GM12878 (cell line): ENCODE results near the gene SLC22A31. TPM values are rescaled to one million over a fixed set of nuclear protein-coding genes. Genes with fewer than 3 reads are reported as not detected.

Experiments
- BCL11A ChIP-seq: IDR thresholded peaks from 2 replicates; pipeline ENCODE4 v1.6.1; 2011; ENCODE audit warnings: low read depth, low read length
- BHLHE40 ChIP-seq, 2 experiments: fragments of 450-650 bp in 1 of 2; IDR thresholded peaks; 2 replicates each; pipeline ENCODE4 v1.6.1; 2011 to 2017; ENCODE audit warnings: low read depth in 2 of 2, borderline replicate concordance in 1 of 2, improper control_type of control experiment in 1 of 2, low read length in 1 of 2, mild to moderate bottlenecking in 1 of 2
- CREB1 ChIP-seq: IDR thresholded peaks from 2 replicates; pipeline ENCODE4 v1.6.1; 2012; ENCODE audit warnings: low read depth, mild to moderate bottlenecking, inconsistent platforms
- DPF2 ChIP-seq: fragments of 450-650 bp; IDR thresholded peaks from 2 replicates; pipeline ENCODE4 v1.6.1; 2017; ENCODE audit warnings: mild to moderate bottlenecking
- EGR1 ChIP-seq, 2 experiments: IDR thresholded peaks; 1 replicate in 1 of 2; 2 replicates in 1 of 2; pipeline ENCODE4 v1.6.1; 2011 to 2012; ENCODE audit warnings: low read depth in 2 of 2, low read length in 2 of 2, borderline replicate concordance in 1 of 2, mild to moderate bottlenecking in 1 of 2, moderate library complexity in 1 of 2
- FOXM1 ChIP-seq: IDR thresholded peaks from 2 replicates; pipeline ENCODE4 v1.6.1; 2012; ENCODE audit warnings: low read depth, mild to moderate bottlenecking, inconsistent platforms, low read length, moderate library complexity
- PAX5 ChIP-seq: IDR thresholded peaks from 2 replicates; pipeline ENCODE4 v1.6.1; 2011; ENCODE audit warnings: low read depth, low read length, borderline replicate concordance
- SP1 ChIP-seq: IDR thresholded peaks from one replicate; pipeline ENCODE4 v1.6.1; 2011; ENCODE audit warnings: low read depth, low read length
- polyA plus RNA-seq, 11 experiments: library from polyadenylated mRNA; depleted of rRNA in 4 of 11; unstranded in 6 of 11; stranded (reverse) in 5 of 11; fragments of >200 nt; fragmentation: Nextera tagmentation in 4 of 11; fragmentation: Illumina TruSeq in 1 of 11; extraction: Ambion mirVana in 4 of 11; extraction: Trizol in 1 of 11; gene quantifications; 1 replicate in 1 of 11; 2 replicates in 10 of 11; pipeline versions ENCODE4 v1.2.1 to v1.2.3, GENCODE V29; 2011 to 2016; ENCODE audit warnings: inconsistent platforms in 2 of 11, missing spikeins in 2 of 11, low read depth in 1 of 11
- total RNA-seq, 4 experiments: library from RNA; depleted of rRNA in 3 of 4; stranded (reverse); fragments of >200 nt in 3 of 4; fragmentation: Illumina TruSeq in 1 of 4; extraction: Trizol in 1 of 4; gene quantifications; 2 replicates each; pipeline versions ENCODE4 v1.2.1 to v1.2.3, GENCODE V29; 2013 to 2021
- TF ChIP-seq, protein P1 (sequence below): IDR thresholded peaks from 2 replicates; pipeline ENCODE4 v1.6.1; 2011; ENCODE audit warnings: mild to moderate bottlenecking, low read depth, low read length, moderate library complexity; ENCODE audit not compliant: insufficient replicate concordance
- TF ChIP-seq, protein P2 (sequence below): IDR thresholded peaks from 2 replicates; pipeline ENCODE4 v1.6.1; 2012; ENCODE audit warnings: improper control_type of control experiment, low read depth, low read length; ENCODE audit not compliant: insufficient replicate concordance

Gene SLC22A31
- total and polyA plus RNA-seq, 10 of the 15 experiments (the other 5 are each of a cell fraction or from before 2014, with no cell fraction given): 0.13 to 0.24 (median 0.23) TPM; not detected in 7

DNA sequence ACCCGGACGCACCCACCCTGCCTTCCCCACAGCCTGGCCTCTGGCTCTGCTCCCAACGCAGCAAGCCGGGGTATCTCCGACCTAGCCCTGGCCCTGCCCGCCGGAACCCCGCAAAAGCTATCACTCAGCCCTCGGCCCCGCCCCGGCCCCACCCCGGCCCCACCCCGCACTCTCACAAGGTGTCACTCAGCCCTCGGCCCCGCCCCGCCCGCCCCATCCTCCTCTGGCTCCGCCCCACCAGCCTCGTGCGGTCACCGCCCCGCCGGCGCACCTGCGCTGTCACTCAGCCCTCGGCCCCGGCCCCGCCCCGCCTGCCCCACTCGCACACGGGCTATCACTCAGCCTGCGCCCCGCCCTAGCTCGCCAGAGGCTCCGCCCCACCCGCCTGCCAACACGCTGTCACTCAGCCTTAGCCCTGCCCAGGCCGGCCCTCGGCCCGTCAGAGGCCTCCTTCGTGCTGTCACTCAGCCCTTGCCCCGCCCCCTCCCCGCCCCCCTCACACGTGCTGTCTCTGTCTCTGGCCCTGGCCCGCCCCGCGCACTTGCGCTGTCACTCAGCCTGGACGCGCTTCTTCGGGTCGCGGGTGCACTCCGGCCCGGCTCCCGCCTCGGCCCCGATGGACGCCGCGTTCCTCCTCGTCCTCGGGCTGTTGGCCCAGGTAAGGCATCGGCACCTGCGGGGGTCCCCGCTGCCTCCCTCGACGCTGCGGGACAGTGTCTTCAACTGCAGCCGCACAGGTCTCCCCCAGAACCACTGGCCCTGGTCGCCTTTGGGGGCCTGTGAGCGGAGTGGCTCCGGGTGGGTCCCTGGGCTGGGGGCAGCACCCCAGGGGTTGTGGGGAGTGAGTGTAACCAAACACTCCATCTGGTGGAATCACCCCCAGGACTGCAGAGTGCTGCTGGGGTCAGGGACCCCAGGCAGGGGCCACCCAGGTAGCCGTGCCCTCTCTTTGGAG lies 28.8 kb downstream of the SLC22A31 start, which contains the start of gene CDH15 (continued):
- TF ChIP-seq, protein P1, sequence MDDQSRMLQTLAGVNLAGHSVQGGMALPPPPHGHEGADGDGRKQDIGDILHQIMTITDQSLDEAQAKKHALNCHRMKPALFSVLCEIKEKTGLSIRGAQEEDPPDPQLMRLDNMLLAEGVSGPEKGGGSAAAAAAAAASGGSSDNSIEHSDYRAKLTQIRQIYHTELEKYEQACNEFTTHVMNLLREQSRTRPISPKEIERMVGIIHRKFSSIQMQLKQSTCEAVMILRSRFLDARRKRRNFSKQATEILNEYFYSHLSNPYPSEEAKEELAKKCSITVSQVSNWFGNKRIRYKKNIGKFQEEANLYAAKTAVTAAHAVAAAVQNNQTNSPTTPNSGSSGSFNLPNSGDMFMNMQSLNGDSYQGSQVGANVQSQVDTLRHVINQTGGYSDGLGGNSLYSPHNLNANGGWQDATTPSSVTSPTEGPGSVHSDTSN: peak; percentile 94
- TF ChIP-seq SP1 (peak; percentile 81), DPF2 (peak; percentile 62), PAX5 (peak; percentile 23; the same call in 1 of the 2 replicates), BHLHE40 (IDR thresholded peaks at IDR 0.05; ENCODE audit: borderline replicate concordance in 1 of 2, low read depth in 2 of 2, low read length in 1 of 2) (peak; percentile 92 to 94), EGR1 (IDR thresholded peaks at IDR 0.05; ENCODE audit: borderline replicate concordance in 1 of 2, low read depth in 2 of 2, low read length in 2 of 2) (peak in 1 of 2 experiments; percentile 72; a peak in 2 of 3 replicates), BCL11A (no peak), CREB1 (0 out of 2 replicates have a peak, but pooled peaks have one; percentile 35), FOXM1 (no peak)
- TF ChIP-seq, protein P2, sequence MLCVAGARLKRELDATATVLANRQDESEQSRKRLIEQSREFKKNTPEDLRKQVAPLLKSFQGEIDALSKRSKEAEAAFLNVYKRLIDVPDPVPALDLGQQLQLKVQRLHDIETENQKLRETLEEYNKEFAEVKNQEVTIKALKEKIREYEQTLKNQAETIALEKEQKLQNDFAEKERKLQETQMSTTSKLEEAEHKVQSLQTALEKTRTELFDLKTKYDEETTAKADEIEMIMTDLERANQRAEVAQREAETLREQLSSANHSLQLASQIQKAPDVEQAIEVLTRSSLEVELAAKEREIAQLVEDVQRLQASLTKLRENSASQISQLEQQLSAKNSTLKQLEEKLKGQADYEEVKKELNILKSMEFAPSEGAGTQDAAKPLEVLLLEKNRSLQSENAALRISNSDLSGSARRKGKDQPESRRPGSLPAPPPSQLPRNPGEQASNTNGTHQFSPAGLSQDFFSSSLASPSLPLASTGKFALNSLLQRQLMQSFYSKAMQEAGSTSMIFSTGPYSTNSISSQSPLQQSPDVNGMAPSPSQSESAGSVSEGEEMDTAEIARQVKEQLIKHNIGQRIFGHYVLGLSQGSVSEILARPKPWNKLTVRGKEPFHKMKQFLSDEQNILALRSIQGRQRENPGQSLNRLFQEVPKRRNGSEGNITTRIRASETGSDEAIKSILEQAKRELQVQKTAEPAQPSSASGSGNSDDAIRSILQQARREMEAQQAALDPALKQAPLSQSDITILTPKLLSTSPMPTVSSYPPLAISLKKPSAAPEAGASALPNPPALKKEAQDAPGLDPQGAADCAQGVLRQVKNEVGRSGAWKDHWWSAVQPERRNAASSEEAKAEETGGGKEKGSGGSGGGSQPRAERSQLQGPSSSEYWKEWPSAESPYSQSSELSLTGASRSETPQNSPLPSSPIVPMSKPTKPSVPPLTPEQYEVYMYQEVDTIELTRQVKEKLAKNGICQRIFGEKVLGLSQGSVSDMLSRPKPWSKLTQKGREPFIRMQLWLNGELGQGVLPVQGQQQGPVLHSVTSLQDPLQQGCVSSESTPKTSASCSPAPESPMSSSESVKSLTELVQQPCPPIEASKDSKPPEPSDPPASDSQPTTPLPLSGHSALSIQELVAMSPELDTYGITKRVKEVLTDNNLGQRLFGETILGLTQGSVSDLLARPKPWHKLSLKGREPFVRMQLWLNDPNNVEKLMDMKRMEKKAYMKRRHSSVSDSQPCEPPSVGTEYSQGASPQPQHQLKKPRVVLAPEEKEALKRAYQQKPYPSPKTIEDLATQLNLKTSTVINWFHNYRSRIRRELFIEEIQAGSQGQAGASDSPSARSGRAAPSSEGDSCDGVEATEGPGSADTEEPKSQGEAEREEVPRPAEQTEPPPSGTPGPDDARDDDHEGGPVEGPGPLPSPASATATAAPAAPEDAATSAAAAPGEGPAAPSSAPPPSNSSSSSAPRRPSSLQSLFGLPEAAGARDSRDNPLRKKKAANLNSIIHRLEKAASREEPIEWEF: no peak
